ENCODE results near the gene ERVFRD-1. TPM values are rescaled to one million over a fixed set of nuclear protein-coding genes. Genes with fewer than 3 reads are reported as not detected.

Gene ERVFRD-1, protein sequence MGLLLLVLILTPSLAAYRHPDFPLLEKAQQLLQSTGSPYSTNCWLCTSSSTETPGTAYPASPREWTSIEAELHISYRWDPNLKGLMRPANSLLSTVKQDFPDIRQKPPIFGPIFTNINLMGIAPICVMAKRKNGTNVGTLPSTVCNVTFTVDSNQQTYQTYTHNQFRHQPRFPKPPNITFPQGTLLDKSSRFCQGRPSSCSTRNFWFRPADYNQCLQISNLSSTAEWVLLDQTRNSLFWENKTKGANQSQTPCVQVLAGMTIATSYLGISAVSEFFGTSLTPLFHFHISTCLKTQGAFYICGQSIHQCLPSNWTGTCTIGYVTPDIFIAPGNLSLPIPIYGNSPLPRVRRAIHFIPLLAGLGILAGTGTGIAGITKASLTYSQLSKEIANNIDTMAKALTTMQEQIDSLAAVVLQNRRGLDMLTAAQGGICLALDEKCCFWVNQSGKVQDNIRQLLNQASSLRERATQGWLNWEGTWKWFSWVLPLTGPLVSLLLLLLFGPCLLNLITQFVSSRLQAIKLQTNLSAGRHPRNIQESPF
- not detected for total RNA-seq

- intact Hi-C loops (cut with DNase I; ENCODE audit: low total_unique reads) = no loop called here
- H3K9me3 ChIP-seq = no peaks in the 10 kb centered on the region
- H3K27ac ChIP-seq = no peak within 1 kb of the TSS
- in situ Hi-C loops (cut with MboI; ENCODE audit: low sequenced_read_pairs in 4 of 4) = no loop called here
- no peaks in the 10 kb centered on the region for H3K4me1 ChIP-seq
- no peak for DNase-seq
- ATAC-seq = no peak
- H3K36me3 ChIP-seq = no peaks in the 10 kb centered on the region
- peak within 1 kb of the TSS in 1 of 4 donors; percentile 11 for H3K4me3 ChIP-seq
- H3K27me3 ChIP-seq = no peaks in the 10 kb centered on the region
- TF ChIP-seq, protein P1, sequence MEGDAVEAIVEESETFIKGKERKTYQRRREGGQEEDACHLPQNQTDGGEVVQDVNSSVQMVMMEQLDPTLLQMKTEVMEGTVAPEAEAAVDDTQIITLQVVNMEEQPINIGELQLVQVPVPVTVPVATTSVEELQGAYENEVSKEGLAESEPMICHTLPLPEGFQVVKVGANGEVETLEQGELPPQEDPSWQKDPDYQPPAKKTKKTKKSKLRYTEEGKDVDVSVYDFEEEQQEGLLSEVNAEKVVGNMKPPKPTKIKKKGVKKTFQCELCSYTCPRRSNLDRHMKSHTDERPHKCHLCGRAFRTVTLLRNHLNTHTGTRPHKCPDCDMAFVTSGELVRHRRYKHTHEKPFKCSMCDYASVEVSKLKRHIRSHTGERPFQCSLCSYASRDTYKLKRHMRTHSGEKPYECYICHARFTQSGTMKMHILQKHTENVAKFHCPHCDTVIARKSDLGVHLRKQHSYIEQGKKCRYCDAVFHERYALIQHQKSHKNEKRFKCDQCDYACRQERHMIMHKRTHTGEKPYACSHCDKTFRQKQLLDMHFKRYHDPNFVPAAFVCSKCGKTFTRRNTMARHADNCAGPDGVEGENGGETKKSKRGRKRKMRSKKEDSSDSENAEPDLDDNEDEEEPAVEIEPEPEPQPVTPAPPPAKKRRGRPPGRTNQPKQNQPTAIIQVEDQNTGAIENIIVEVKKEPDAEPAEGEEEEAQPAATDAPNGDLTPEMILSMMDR (IDR thresholded peaks at IDR 0.05 in 4 of 5, conservative IDR thresholded peaks at IDR 0.05 in 1 of 5) = no peak
- no peak for TF ChIP-seq POLR2A (IDR thresholded peaks at IDR 0.05)
Observed at GRCh38 chr6:11110921-11111768, at the start of gene ERVFRD-1. ERVFRD-1 (minus strand) TSS chr6:11111725; CDS start chr6:11105310, 6,415 bp downstream.

DNA sequence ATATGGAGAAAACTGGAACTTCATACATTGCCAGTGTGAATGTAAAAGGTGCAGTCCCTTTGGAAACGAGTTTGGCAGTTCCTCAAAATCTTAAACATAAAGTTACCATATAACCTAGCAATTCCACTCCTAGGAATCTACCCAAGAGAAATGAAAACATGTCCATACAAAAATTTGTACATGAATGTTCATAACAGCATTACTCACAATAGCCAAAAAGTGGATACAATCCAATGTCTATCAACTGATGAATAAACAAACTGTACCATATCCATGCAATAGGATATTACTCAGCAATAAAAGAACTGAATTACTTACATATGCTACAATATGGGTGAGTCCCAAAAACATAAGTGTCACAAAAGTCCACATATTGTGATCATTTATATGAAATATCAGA is 48.7 kb upstream of the ERVFRD-1 start:
- H3K4me3 ChIP-seq = no peak overlapping the region
- no peaks in the 10 kb centered on the region for H3K27me3 ChIP-seq
- in situ Hi-C loops (cut with MboI; ENCODE audit: low sequenced_read_pairs in 4 of 4) = no loop called here
- DNase-seq (no peak), ATAC-seq (no peak)
- H3K4me1 ChIP-seq = no peaks in the 10 kb centered on the region
- no peaks in the 10 kb centered on the region for H3K36me3 ChIP-seq
- no peak for TF ChIP-seq POLR2A (IDR thresholded peaks at IDR 0.05)
- TF ChIP-seq, protein P1 (IDR thresholded peaks at IDR 0.05 in 4 of 5, conservative IDR thresholded peaks at IDR 0.05 in 1 of 5) = no peak
- no peaks in the 10 kb centered on the region for H3K9me3 ChIP-seq
- no peak overlapping the region for H3K27ac ChIP-seq
- intact Hi-C loops (cut with DNase I; ENCODE audit: low total_unique reads) = no loop called here

GRCh38 chr6:11155589-11155988 is 44.1 kb upstream of the ERVFRD-1 start:
- in situ Hi-C loops (cut with MboI; ENCODE audit: low sequenced_read_pairs in 4 of 4) (loop anchor here in 1 of 4 donors (10.0 kb wide), 1 partner anchor 419 kb away; no protein-coding TSS in a partner anchor), intact Hi-C loops (cut with DNase I; ENCODE audit: low total_unique reads) (no loop called here)
- no peaks in the 10 kb centered on the region for H3K9me3 ChIP-seq
- TF ChIP-seq, protein P1 (IDR thresholded peaks at IDR 0.05 in 4 of 5, conservative IDR thresholded peaks at IDR 0.05 in 1 of 5) = no peak
- TF ChIP-seq POLR2A (IDR thresholded peaks at IDR 0.05) = no peak
- H3K27ac ChIP-seq = no peak overlapping the region
- no peak for ATAC-seq
- no peaks in the 10 kb centered on the region for H3K27me3 ChIP-seq
- no peak overlapping the region for H3K4me3 ChIP-seq
- H3K36me3 ChIP-seq = no peaks in the 10 kb centered on the region
- no peaks in the 10 kb centered on the region for H3K4me1 ChIP-seq
- no peak for DNase-seq

DNA sequence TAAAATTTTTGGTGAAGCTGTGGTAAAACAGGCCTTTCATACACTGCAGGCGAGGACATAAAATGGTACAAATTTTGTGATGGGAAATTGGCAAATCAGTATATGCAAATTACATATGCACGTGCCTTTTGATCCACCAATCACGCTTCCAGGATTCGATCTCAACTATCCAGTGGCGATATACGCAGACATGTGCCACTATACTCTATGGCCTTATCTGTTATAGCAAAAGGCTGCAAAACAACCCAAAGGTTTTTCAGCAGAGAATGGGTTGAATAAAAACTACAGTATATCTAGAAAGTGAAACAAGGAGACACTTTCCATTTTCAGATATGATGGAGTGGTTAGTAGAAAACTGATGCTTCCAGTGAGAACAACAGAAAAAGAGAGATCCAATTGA is 41.9 kb upstream of the ERVFRD-1 start:
- TF ChIP-seq, protein P1 (IDR thresholded peaks at IDR 0.05 in 4 of 5, conservative IDR thresholded peaks at IDR 0.05 in 1 of 5) = no peak
- no peak for TF ChIP-seq POLR2A (IDR thresholded peaks at IDR 0.05)
- H3K4me1 ChIP-seq = no peaks in the 10 kb centered on the region
- in situ Hi-C loops (cut with MboI; ENCODE audit: low sequenced_read_pairs in 4 of 4) = loop anchor here in 1 of 4 donors (10.0 kb wide), 1 partner anchor 421 kb away; no protein-coding TSS in a partner anchor
- H3K27me3 ChIP-seq = no peaks in the 10 kb centered on the region
- no peaks in the 10 kb centered on the region for H3K36me3 ChIP-seq
- no peaks in the 10 kb centered on the region for H3K9me3 ChIP-seq
- H3K4me3 ChIP-seq = no peak overlapping the region
- DNase-seq = no peak
- ATAC-seq = no peak
- no peak overlapping the region for H3K27ac ChIP-seq
- intact Hi-C loops (cut with DNase I; ENCODE audit: low total_unique reads) = no loop called here

Data from gastrocnemius medialis (tissue), 4 donors.